Liver (tissue), 9 donors: Measurements from ENCODE around the gene CNTN3. TPM values are rescaled to one million over a fixed set of nuclear protein-coding genes. Genes with fewer than 3 reads are reported as not detected.

ENCODE experiments used
- DNase-seq: peaks from one replicate; pipeline ENCODE4 v3.0.0-alpha.2; 2017; ENCODE audit warnings: low spot score
- H3K27ac ChIP-seq, 2 donors: one replicate each; pipeline ENCODE4 v1.7.0; 2013; ENCODE audit warnings: inconsistent platforms in 2 of 2, low read length in 2 of 2, control low read depth in 1 of 2, low read depth in 1 of 2, mild to moderate bottlenecking in 1 of 2
- H3K27me3 ChIP-seq, 4 donors: one replicate each; pipeline versions ENCODE4 v1.6.1 to v1.7.0; 2013; ENCODE audit warnings: low read length in 3 of 4, inconsistent platforms in 1 of 4, mild to moderate bottlenecking in 1 of 4, moderate library complexity in 1 of 4; ENCODE audit not compliant: control insufficient read depth in 4 of 4, insufficient read depth in 4 of 4
- H3K36me3 ChIP-seq, 4 donors: one replicate each; pipeline versions ENCODE4 v1.6.1 to v1.7.0; 2013; ENCODE audit warnings: low read length in 3 of 4, mild to moderate bottlenecking in 3 of 4, low read depth in 1 of 4, moderate library complexity in 1 of 4; ENCODE audit not compliant: control insufficient read depth in 4 of 4, insufficient read depth in 3 of 4
- H3K4me1 ChIP-seq, 4 donors: one replicate each; pipeline versions ENCODE4 v1.6.1 to v1.7.0; 2013; ENCODE audit warnings: low read length in 3 of 4, mild to moderate bottlenecking in 3 of 4, moderate library complexity in 1 of 4; ENCODE audit not compliant: control insufficient read depth in 4 of 4, insufficient read depth in 4 of 4
- H3K4me3 ChIP-seq, 3 donors: one replicate each; pipeline versions ENCODE4 v1.6.1 to v1.7.0; 2013; ENCODE audit warnings: low read length in 3 of 3, control low read depth in 1 of 3, low read depth in 1 of 3, mild to moderate bottlenecking in 1 of 3
- H3K9ac ChIP-seq, 2 donors: one replicate each; pipeline ENCODE4 v1.7.0; 2013; ENCODE audit warnings: low read length in 2 of 2, mild to moderate bottlenecking in 2 of 2, moderate library complexity in 2 of 2, control low read depth in 1 of 2, low read depth in 1 of 2
- H3K9me3 ChIP-seq, 4 donors: one replicate each; pipeline versions ENCODE4 v1.6.1 to v1.7.0; 2013; ENCODE audit warnings: low read length in 3 of 4; ENCODE audit not compliant: control insufficient read depth in 4 of 4
- ATF3 ChIP-seq: IDR thresholded peaks from 2 replicates; pipeline ENCODE4 v1.6.1; 2016; ENCODE audit warnings: antibody characterized with exemption
- EGR1 ChIP-seq, 2 donors: IDR thresholded peaks; 2 replicates each; pipeline ENCODE4 v1.6.1; 2016 to 2018; ENCODE audit warnings: antibody characterized with exemption in 2 of 2, low read depth in 2 of 2
- FOXA1 ChIP-seq: IDR thresholded peaks from 2 replicates; pipeline ENCODE4 v1.6.1; 2016; ENCODE audit warnings: antibody characterized with exemption
- FOXA2 ChIP-seq: IDR thresholded peaks from 2 replicates; pipeline ENCODE4 v1.6.1; 2016; ENCODE audit warnings: antibody characterized with exemption
- HNF4A ChIP-seq, 2 donors: conservative IDR thresholded peaks; 2 replicates each; pipeline ENCODE4 v1.6.1; 2016; ENCODE audit warnings: antibody characterized with exemption in 2 of 2, mild to moderate bottlenecking in 2 of 2
- HNF4G ChIP-seq: IDR thresholded peaks from 2 replicates; pipeline ENCODE4 v1.6.1; 2016; ENCODE audit warnings: antibody characterized with exemption
- JUND ChIP-seq, 2 donors: IDR thresholded peaks; 2 replicates each; pipeline ENCODE4 v1.6.1; 2016; ENCODE audit warnings: antibody characterized with exemption in 2 of 2
- NR2F2 ChIP-seq: IDR thresholded peaks from 2 replicates; pipeline ENCODE4 v1.6.1; 2016; ENCODE audit warnings: antibody characterized with exemption
- RXRA ChIP-seq, 2 donors: IDR thresholded peaks; 2 replicates each; pipeline ENCODE4 v1.6.1; 2017 to 2018; ENCODE audit warnings: antibody characterized with exemption in 2 of 2, mild to moderate bottlenecking in 1 of 2
- SP1 ChIP-seq: IDR thresholded peaks from 2 replicates; pipeline ENCODE4 v1.6.1; 2018; ENCODE audit warnings: antibody characterized with exemption, mild to moderate bottlenecking
- YY1 ChIP-seq: IDR thresholded peaks from 2 replicates; pipeline ENCODE4 v1.6.1; 2016; ENCODE audit warnings: antibody characterized with exemption, mild to moderate bottlenecking
- ZBTB33 ChIP-seq: IDR thresholded peaks from 2 replicates; pipeline ENCODE4 v1.6.1; 2016; ENCODE audit warnings: antibody characterized with exemption
- WGBS: extraction: QIAGEN DNeasy Blood & Tissue Kit; methylation state at CpG from one replicate; pipeline ENCODE4 v1.1.7; 2013; 5-methylcytosine and 5-hydroxymethylcytosine counted together
- polyA plus RNA-seq, 2 donors: library from polyadenylated mRNA; stranded (reverse) in 1 of 2; unstranded in 1 of 2; fragments of 200-250 nt in 1 of 2; fragments of >200 nt in 1 of 2; fragmentation: Nextera tagmentation in 1 of 2; extraction: Ambion mirVana in 1 of 2; gene quantifications; one replicate each; pipeline versions ENCODE4 v1.2.1 to v1.2.3, GENCODE V29; 2013 to 2015
- total RNA-seq, 2 donors: library from RNA; depleted of rRNA; stranded (reverse); fragments of >200 nt; gene quantifications; one replicate each; pipeline ENCODE4 v1.2.3, GENCODE V29; 2014
- TF ChIP-seq, protein P1 (sequence below): fragments of 150-350 bp; IDR thresholded peaks from 2 replicates; pipeline ENCODE4 v1.5.1; 2017; ENCODE audit warnings: improper control_type of control experiment, low read depth, low read length; ENCODE audit not compliant: missing input control
- TF ChIP-seq, protein P2 (sequence below): IDR thresholded peaks from 2 replicates; pipeline ENCODE4 v1.6.1; 2016; ENCODE audit warnings: antibody characterized with exemption
- donor health status: healthy.
- donor health status: healthy.
- donor health status: healthy.
- donor health status: healthy.
- donor health status: healthy.

The CNTN3 gene
- total and polyA plus RNA-seq, 4 donors = 0.09 to 1.0 (median 0.81) TPM

GRCh38 chr3:74606996-74607395 lies 7.5 kb downstream of the CNTN3 start:
- no peak overlapping the region for H3K4me3 ChIP-seq
- H3K4me1 ChIP-seq = peaks cover 0 to 4% (median 0%) of the 10 kb centered on the region in 4 donors
- no peak for TF ChIP-seq YY1
- TF ChIP-seq, protein P1, sequence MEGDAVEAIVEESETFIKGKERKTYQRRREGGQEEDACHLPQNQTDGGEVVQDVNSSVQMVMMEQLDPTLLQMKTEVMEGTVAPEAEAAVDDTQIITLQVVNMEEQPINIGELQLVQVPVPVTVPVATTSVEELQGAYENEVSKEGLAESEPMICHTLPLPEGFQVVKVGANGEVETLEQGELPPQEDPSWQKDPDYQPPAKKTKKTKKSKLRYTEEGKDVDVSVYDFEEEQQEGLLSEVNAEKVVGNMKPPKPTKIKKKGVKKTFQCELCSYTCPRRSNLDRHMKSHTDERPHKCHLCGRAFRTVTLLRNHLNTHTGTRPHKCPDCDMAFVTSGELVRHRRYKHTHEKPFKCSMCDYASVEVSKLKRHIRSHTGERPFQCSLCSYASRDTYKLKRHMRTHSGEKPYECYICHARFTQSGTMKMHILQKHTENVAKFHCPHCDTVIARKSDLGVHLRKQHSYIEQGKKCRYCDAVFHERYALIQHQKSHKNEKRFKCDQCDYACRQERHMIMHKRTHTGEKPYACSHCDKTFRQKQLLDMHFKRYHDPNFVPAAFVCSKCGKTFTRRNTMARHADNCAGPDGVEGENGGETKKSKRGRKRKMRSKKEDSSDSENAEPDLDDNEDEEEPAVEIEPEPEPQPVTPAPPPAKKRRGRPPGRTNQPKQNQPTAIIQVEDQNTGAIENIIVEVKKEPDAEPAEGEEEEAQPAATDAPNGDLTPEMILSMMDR = no peak
- no peak for TF ChIP-seq FOXA2
- no peak overlapping the region for H3K27ac ChIP-seq
- H3K9ac ChIP-seq = no peak overlapping the region
- H3K9me3 ChIP-seq = no peaks in the 10 kb centered on the region
- DNase-seq = no peak
- 92% methylated on average over 7 of the region's 7 CpGs for WGBS
- H3K27me3 ChIP-seq = no peaks in the 10 kb centered on the region
- no peaks in the 10 kb centered on the region for H3K36me3 ChIP-seq

- H3K36me3 ChIP-seq = no peaks in the 10 kb centered on the region
- DNase-seq = no peak
- no peak for TF ChIP-seq ATF3
- no peak for TF ChIP-seq ZBTB33
- no peak for TF ChIP-seq JUND (IDR thresholded peaks at IDR 0.05)
- TF ChIP-seq, protein P2, sequence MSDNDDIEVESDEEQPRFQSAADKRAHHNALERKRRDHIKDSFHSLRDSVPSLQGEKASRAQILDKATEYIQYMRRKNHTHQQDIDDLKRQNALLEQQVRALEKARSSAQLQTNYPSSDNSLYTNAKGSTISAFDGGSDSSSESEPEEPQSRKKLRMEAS = no peak
- no peak for TF ChIP-seq EGR1 (IDR thresholded peaks at IDR 0.05; ENCODE audit: low read depth in 2 of 2)
- no peak for TF ChIP-seq SP1
- no peak for TF ChIP-seq HNF4G
- no peak for TF ChIP-seq RXRA (IDR thresholded peaks at IDR 0.05)
- TF ChIP-seq HNF4A (conservative IDR thresholded peaks at IDR 0.05) = no peak
- H3K9me3 ChIP-seq = no peaks in the 10 kb centered on the region
- H3K4me3 ChIP-seq = no peak overlapping the region
- no peak overlapping the region for H3K27ac ChIP-seq
- no peaks in the 10 kb centered on the region for H3K27me3 ChIP-seq
- peaks cover 0 to 4% (median 0%) of the 10 kb centered on the region in 4 donors for H3K4me1 ChIP-seq
- WGBS = 94% methylated on average over 3 of the region's 3 CpGs
- H3K9ac ChIP-seq = no peak overlapping the region
Measured at GRCh38 chr3:74605437-74605836, 9.0 kb downstream of the CNTN3 start.

DNA sequence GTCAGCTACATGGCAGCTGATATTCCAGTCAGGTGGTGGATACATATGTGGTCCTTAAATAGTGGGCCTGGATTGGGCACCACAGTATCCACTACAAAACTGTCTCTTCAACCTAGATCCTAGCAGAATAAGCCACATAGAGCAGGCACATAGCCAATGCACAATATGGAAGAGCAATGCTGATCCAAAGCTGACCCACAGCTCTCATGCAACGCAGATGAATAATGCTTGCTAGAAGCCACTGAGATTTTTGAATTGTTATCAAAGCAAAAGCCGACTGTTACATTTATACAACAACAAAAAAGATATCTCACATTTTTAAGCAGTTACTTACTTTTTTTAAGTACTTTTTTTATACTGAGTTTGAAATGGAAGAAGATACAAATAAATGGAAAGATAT lies 11.2 kb downstream of the CNTN3 start:
- Histone ChIP-seq H3K9ac (no peak overlapping the region), H3K27ac (no peak overlapping the region), H3K9me3 (no peaks in the 10 kb centered on the region), H3K4me3 (no peak overlapping the region), H3K4me1 (peaks cover 0 to 4% (median 1%) of the 10 kb centered on the region in 4 donors), H3K27me3 (no peaks in the 10 kb centered on the region), H3K36me3 (no peaks in the 10 kb centered on the region)
- 93% methylated on average over 2 of the region's 2 CpGs for WGBS
- TF ChIP-seq, protein P1 = no peak
- TF ChIP-seq NR2F2 (no peak), ATF3 (no peak), FOXA1 (no peak), RXRA (IDR thresholded peaks at IDR 0.05) (no peak), ZBTB33 (no peak)
- TF ChIP-seq, protein P2 = no peak
- DNase-seq = no peak
